ENCODE measurements around the gene ART3.
"Not testable (repeated sequence)": the region's sequence is repeated elsewhere in the genome, so short reads cannot be mapped to it uniquely, and the experiment has no call there.

Gene ART3

DNA sequence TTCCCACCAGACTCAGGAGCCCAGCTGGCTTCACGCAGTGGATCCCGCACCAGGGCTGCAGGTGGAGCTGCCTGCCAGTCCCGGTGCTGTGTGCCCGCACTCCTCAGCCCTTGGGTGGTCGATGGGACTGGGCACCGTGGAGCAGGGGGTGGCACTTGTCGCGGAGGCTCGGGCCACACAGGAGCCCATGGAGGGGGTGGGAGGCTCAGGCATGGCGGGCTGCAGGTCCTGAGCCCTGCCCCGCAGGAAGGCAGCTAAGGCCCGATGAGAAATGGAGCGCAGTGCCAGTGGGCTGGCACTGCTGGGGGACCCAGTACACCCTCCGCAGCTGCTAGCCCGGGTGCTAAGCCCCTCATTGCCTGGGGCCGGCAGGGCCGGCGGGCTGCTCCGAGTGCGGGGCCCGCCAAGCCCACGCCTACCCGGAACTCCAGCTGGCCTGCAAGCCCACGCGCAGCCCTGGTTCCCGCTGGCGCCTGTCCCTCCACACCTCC lies 23.9 kb upstream of the ART3 start:
- not testable (repeated sequence) for H3K4me3 ChIP-seq (replicated peaks; ENCODE audit: low read depth, low read length); DNase-seq (ENCODE audit: extremely low read depth, low read depth)

DNA sequence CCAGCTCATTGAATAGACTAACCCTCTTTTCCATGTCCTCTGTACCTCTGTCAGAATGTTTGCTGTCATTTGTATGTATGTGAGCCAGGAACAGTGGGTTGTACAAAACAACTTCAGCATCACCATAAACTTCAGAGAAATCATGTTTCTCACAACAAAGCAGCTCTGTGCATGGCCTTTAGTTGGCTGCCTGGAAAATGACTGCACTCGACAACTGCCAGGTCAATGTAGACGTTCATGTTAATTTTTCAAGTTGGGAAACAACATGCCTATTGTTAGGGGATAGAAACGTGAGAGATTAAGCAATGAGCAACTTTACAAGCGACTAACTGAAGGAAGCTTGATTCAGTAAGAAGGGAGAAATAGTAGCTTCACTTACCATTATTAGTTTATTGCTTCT lies 20.8 kb upstream of the ART3 start:
- no peak overlapping the region for H3K4me3 ChIP-seq (replicated peaks; ENCODE audit: low read depth, low read length)
- DNase-seq (ENCODE audit: extremely low read depth, low read depth) = no peak
- TF ChIP-seq, protein P1, sequence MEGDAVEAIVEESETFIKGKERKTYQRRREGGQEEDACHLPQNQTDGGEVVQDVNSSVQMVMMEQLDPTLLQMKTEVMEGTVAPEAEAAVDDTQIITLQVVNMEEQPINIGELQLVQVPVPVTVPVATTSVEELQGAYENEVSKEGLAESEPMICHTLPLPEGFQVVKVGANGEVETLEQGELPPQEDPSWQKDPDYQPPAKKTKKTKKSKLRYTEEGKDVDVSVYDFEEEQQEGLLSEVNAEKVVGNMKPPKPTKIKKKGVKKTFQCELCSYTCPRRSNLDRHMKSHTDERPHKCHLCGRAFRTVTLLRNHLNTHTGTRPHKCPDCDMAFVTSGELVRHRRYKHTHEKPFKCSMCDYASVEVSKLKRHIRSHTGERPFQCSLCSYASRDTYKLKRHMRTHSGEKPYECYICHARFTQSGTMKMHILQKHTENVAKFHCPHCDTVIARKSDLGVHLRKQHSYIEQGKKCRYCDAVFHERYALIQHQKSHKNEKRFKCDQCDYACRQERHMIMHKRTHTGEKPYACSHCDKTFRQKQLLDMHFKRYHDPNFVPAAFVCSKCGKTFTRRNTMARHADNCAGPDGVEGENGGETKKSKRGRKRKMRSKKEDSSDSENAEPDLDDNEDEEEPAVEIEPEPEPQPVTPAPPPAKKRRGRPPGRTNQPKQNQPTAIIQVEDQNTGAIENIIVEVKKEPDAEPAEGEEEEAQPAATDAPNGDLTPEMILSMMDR (IDR thresholded peaks at IDR 0.05; ENCODE audit: low read depth, low read length, missing control alignments) = no peak

DNA sequence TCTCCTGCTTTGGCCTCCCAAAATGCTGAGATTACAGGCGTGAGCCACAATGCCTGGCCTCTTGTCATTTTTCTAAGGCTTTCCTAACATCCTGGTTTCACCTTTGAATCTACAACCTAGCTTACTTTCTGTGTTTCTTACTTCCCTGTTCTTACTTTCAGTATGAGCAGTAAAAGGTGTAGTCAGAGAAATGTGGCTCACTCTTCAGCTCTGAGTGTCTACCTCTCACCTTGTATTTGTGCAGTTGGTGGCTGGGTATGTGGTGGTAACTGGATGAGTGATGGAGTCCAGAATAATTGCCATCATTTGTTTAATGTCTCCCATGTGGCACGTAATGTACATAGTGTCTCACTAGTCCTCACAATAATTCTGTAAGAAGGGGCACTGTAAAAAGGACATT lies 19.5 kb upstream of the ART3 start:
- no peak for DNase-seq (ENCODE audit: extremely low read depth, low read depth)
- TF ChIP-seq, protein P1 (IDR thresholded peaks at IDR 0.05; ENCODE audit: low read depth, low read length, missing control alignments) = no peak
- H3K4me3 ChIP-seq (replicated peaks; ENCODE audit: low read depth, low read length) = no peak overlapping the region

DNA sequence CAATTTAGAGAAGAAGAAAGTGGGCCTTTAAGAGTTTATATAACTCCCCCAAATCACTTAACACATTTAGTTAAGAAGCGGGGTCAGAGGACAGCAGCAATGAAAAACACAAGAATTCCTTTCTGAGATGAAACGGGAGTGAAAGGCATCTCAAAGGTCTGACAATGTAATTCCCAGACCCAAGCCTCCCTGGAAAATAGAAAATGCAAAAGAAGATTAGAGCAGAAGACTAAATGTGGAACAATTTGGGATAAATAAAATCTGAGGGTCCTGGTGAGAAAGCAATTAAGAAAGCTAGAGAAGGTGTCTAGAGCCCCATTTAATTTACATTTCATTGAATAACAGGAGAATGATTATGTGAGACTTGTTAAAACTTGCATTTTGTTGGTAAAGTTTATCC lies 19.1 kb upstream of the ART3 start:
- H3K4me3 ChIP-seq (replicated peaks; ENCODE audit: low read depth, low read length) = no peak overlapping the region
- TF ChIP-seq, protein P1 (IDR thresholded peaks at IDR 0.05; ENCODE audit: low read depth, low read length, missing control alignments) = no peak
- no peak for DNase-seq (ENCODE audit: extremely low read depth, low read depth)

DNA sequence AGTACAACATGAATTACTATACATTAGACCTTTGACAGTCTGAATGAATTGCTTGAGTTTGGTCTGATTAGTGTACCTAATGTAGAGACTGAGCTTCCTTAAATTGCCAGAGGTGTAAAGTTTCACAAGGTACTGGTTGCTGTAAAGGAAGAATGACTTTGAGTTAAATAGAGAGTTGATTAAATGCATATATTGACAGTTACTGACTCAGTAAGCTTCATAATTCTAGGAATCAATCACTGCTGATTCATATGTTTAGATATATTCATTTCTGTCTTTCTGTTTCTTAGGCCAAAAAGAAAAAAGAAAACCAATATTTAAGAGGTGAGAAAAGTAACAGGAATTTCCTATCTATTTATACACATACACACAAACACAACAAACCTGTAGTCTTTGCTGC lies 16.2 kb upstream of the ART3 start:
- H3K4me3 ChIP-seq (replicated peaks; ENCODE audit: low read depth, low read length) = no peak overlapping the region
- TF ChIP-seq, protein P1 (IDR thresholded peaks at IDR 0.05; ENCODE audit: low read depth, low read length, missing control alignments) = no peak
- DNase-seq (ENCODE audit: extremely low read depth, low read depth) = no peak

DNA sequence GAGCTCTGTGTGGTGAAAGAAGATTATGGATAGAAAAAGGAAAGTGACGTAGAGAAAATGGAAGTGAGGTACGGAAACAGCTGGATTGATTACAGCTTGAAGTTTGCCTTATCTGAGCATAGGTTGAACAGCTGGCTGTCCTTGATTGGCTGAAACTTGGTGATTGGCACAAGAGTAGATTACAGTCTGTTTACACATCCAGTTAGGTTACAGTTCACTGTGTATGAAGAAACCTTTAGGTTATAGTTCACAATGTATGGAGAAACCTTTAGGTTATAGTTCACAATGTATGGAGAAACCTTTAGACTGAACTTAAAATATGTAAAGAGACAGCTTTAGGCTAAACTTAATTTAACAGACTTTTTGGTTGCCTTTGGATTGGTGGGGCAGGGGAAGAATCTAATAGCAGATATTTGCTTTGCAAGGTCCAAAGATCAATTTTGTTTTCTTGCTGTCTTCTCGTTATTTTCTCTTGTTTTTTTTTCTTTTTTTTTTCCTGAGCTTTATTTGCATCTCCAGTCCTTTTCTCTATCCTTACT lies 15.6 kb upstream of the ART3 start:
- no peak for DNase-seq (ENCODE audit: extremely low read depth, low read depth)
- no peak overlapping the region for H3K4me3 ChIP-seq (replicated peaks; ENCODE audit: low read depth, low read length)
- TF ChIP-seq, protein P1 (IDR thresholded peaks at IDR 0.05; ENCODE audit: low read depth, low read length, missing control alignments) = no peak

DNA sequence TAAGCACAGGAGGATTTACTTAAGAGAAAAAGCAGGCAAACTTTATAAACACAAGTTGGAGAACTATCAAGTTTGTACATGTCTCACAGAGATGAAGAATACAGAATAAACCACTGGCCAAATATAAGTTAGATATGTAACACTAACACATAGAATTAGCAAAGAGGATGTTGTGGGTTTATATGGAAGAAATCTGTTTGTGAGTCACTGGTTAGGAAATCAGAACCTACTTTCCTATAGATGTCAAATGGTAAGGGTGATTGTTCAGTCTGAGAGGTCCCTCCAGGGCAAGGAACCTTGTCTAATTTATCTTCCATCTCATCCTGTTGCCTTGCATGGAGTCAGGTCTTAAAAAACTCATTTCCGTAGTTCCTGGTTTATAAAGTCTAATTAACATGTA lies 14.8 kb upstream of the ART3 start:
- TF ChIP-seq, protein P1 (IDR thresholded peaks at IDR 0.05; ENCODE audit: low read depth, low read length, missing control alignments) = no peak
- no peak overlapping the region for H3K4me3 ChIP-seq (replicated peaks; ENCODE audit: low read depth, low read length)
- no peak for DNase-seq (ENCODE audit: extremely low read depth, low read depth)

Data from HFF-Myc (cell line).